ENCODE results near the gene NFATC2. TPM values are rescaled to one million over a fixed set of nuclear protein-coding genes. Genes with fewer than 3 reads are reported as not detected.
A peak's percentile ranks its signal among the peaks of the same experiment; 100 is the strongest.

Gene NFATC2
- total RNA-seq, 3 donors from 2014 or later (not counting 1 experiment from before 2014, with no cell fraction given): 141 to 195 (median 160) TPM

DNA sequence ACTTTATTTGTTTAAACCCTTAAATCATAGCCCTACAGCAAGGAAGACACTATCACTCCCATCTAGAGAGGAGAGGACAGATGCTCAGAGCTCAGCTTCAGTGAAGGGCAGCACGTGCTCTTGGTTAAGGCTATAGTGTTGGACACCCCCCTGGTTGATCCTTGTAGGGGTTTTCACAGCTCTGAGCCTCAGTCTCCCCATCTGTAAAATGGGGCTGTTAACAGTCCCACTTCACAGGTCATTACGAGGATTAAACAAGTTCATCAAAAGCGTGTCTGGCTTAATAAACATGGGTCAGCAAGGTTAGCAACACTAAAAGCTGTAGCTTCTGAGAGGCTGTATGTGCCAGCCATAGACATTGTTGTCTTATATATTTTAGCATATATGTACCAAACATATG is 82.4 kb downstream of the NFATC2 start:
- Histone ChIP-seq H3K36me3 (ENCODE audit: control insufficient read depth, insufficient read depth, low read length) (peaks cover 68% of the 10 kb centered on the region), H3K27me3 (ENCODE audit: control insufficient read depth, insufficient read depth, low read length) (no peaks in the 10 kb centered on the region), H3K27ac (ENCODE audit: low read length) (no peak overlapping the region), H3K4me1 (ENCODE audit: control insufficient read depth, insufficient read depth, low read length) (peaks cover 41% of the 10 kb centered on the region), H3K9me3 (ENCODE audit: control insufficient read depth, insufficient read depth, low read length) (no peaks in the 10 kb centered on the region), H3K4me3 (ENCODE audit: low read length) (no peak overlapping the region)
- no peak for DNase-seq
- Mint-ChIP-seq H3K36me3 (peaks cover 7% of the 10 kb centered on the region), H3K9me3 (no peaks in the 10 kb centered on the region), H3K27ac (peak overlapping the region; percentile 57 to 76), H3K27me3 (ENCODE audit: low read depth in 2 of 2) (no peaks in the 10 kb centered on the region), H3K4me3 (no peak overlapping the region), H3K4me1 (peaks cover 38 to 48% of the 10 kb centered on the region in 2 donors)
- intact Hi-C loops (cut with micrococcal nuclease): no loop called here
- no peak for ATAC-seq
- WGBS (ENCODE audit: insufficient coverage): 78% methylated on average over 3 of the region's 3 CpGs
- TF ChIP-seq, protein P1, sequence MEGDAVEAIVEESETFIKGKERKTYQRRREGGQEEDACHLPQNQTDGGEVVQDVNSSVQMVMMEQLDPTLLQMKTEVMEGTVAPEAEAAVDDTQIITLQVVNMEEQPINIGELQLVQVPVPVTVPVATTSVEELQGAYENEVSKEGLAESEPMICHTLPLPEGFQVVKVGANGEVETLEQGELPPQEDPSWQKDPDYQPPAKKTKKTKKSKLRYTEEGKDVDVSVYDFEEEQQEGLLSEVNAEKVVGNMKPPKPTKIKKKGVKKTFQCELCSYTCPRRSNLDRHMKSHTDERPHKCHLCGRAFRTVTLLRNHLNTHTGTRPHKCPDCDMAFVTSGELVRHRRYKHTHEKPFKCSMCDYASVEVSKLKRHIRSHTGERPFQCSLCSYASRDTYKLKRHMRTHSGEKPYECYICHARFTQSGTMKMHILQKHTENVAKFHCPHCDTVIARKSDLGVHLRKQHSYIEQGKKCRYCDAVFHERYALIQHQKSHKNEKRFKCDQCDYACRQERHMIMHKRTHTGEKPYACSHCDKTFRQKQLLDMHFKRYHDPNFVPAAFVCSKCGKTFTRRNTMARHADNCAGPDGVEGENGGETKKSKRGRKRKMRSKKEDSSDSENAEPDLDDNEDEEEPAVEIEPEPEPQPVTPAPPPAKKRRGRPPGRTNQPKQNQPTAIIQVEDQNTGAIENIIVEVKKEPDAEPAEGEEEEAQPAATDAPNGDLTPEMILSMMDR (IDR thresholded peaks at IDR 0.05): no peak

DNA sequence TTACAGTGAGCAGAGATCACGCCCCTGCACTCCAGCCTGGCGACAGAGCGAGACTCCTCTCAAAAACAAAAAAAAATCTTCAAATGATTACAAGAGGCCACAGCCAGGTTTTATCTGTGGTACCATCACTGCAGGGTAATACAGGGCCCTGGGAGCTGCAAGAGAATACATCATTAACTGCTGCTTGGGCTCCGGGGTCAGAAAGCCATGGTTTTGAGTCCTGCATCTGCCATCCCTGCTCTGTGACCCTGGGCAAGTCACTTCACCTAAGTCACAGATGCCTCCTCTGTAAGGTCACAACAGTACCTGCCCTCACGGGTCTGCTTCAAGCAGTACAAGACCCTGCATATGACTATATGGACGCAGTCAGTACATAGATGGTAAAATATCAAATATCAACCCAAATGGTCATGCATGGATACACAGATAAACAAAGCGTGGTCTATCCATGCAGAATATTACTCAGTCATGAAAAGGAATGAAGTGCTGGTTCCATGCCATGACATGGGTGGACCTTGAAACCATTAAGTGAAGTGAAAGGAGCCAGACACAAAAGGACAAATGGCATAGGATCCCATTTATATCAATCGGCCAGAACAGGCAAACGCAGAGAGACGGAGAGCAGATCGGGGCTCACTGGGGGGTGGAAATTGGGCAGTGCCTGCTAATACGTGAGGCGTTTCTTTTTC is 83.6 kb downstream of the NFATC2 start:
- no peak overlapping the region for H3K27ac ChIP-seq (ENCODE audit: low read length)
- H3K4me3 ChIP-seq (ENCODE audit: low read length): no peak overlapping the region
- H3K9me3 ChIP-seq (ENCODE audit: control insufficient read depth, insufficient read depth, low read length): no peaks in the 10 kb centered on the region
- H3K27me3 ChIP-seq (ENCODE audit: control insufficient read depth, insufficient read depth, low read length): no peaks in the 10 kb centered on the region
- TF ChIP-seq, protein P1 (IDR thresholded peaks at IDR 0.05): no peak
- H3K36me3 ChIP-seq (ENCODE audit: control insufficient read depth, insufficient read depth, low read length): peaks cover 72% of the 10 kb centered on the region
- no peak for DNase-seq
- peaks cover 35 to 49% of the 10 kb centered on the region in 2 donors for H3K4me1 Mint-ChIP-seq
- no peak for ATAC-seq
- 97% methylated on average over 13 of the region's 13 CpGs for WGBS (ENCODE audit: insufficient coverage)
- peaks cover 14% of the 10 kb centered on the region for H3K36me3 Mint-ChIP-seq
- H3K4me1 ChIP-seq (ENCODE audit: control insufficient read depth, insufficient read depth, low read length): peaks cover 36% of the 10 kb centered on the region
- no peaks in the 10 kb centered on the region for H3K27me3 Mint-ChIP-seq (ENCODE audit: low read depth in 2 of 2)
- no peak overlapping the region for H3K4me3 Mint-ChIP-seq
- H3K27ac Mint-ChIP-seq: peak overlapping the region; percentile 68 to 76
- no peaks in the 10 kb centered on the region for H3K9me3 Mint-ChIP-seq
- intact Hi-C loops (cut with micrococcal nuclease): no loop called here

DNA sequence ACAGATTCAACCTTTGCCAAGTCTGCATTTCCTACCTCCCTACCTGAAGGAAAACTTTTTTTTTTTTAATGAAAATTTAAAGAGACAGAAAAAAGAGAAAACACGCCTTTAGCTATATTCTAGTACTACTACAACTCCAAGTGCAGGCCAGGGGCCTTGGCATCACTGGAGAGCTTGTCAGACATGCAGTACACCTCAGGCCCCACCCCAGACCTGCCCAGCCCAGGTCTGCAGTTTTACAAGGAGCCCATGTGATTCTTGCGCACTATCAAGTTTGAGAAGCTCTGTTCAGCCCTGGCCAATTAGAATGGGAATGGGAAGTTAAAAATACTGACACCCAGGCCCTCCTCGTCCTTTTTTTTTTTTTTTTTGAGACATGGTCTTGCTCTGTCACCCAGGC is 85.0 kb downstream of the NFATC2 start:
- H3K27me3 ChIP-seq (ENCODE audit: control insufficient read depth, insufficient read depth, low read length): no peaks in the 10 kb centered on the region
- Mint-ChIP-seq H3K27ac (peak overlapping the region; percentile 75), H3K4me1 (peaks cover 40 to 50% of the 10 kb centered on the region in 2 donors), H3K9me3 (no peaks in the 10 kb centered on the region), H3K4me3 (no peak overlapping the region), H3K36me3 (peaks cover 26% of the 10 kb centered on the region), H3K27me3 (ENCODE audit: low read depth in 2 of 2) (no peaks in the 10 kb centered on the region)
- no peak overlapping the region for H3K27ac ChIP-seq (ENCODE audit: low read length)
- H3K36me3 ChIP-seq (ENCODE audit: control insufficient read depth, insufficient read depth, low read length): peaks cover 73% of the 10 kb centered on the region
- TF ChIP-seq, protein P1 (IDR thresholded peaks at IDR 0.05): no peak
- no peak overlapping the region for H3K4me3 ChIP-seq (ENCODE audit: low read length)
- H3K4me1 ChIP-seq (ENCODE audit: control insufficient read depth, insufficient read depth, low read length): peaks cover 34% of the 10 kb centered on the region
- ATAC-seq: no peak
- WGBS (ENCODE audit: insufficient coverage): 76% methylated on average over 3 of the region's 3 CpGs
- no peaks in the 10 kb centered on the region for H3K9me3 ChIP-seq (ENCODE audit: control insufficient read depth, insufficient read depth, low read length)
- intact Hi-C loops (cut with micrococcal nuclease): no loop called here
- DNase-seq: no peak

Measured in natural killer cell (primary cell).